H9 (cell line): ENCODE data around the gene ST14. TPM values are rescaled to one million over a fixed set of nuclear protein-coding genes. Genes with fewer than 3 reads are reported as not detected.

Experiments used
- DNase-seq: peaks from one replicate; pipeline ENCODE4 v3.0.0-alpha.2; 2017
- H2AFZ ChIP-seq: one replicate; pipeline ENCODE4 v1.6.1; 2013; ENCODE audit warnings: mild to moderate bottlenecking, low read length, control low read depth, moderate library complexity
- H2AK5ac ChIP-seq: 2 replicates; pipeline ENCODE4 v1.6.1; 2013; ENCODE audit warnings: low read length, control low read depth, mixed read lengths; ENCODE audit not compliant: insufficient read length
- H2BK120ac ChIP-seq: one replicate; pipeline ENCODE4 v1.6.1; 2013; ENCODE audit warnings: low read depth, mild to moderate bottlenecking, low read length, control low read depth, inconsistent platforms; ENCODE audit not compliant: poor library complexity, severe bottlenecking
- H2BK12ac ChIP-seq: 2 replicates; pipeline ENCODE4 v1.6.1; 2013; ENCODE audit warnings: low read length, control low read depth, mixed read lengths, low read depth; ENCODE audit not compliant: insufficient read length
- H2BK15ac ChIP-seq: 2 replicates; pipeline ENCODE4 v1.6.1; 2013; ENCODE audit warnings: low read depth, low read length, control low read depth
- H2BK20ac ChIP-seq: one replicate; pipeline ENCODE4 v1.6.1; 2013; ENCODE audit warnings: low read depth, mild to moderate bottlenecking, low read length, control low read depth, inconsistent platforms; ENCODE audit not compliant: poor library complexity, severe bottlenecking
- H2BK5ac ChIP-seq: 2 replicates; pipeline ENCODE4 v1.6.1; 2013; ENCODE audit warnings: low read length, control low read depth, mixed read lengths; ENCODE audit not compliant: insufficient read length
- H3K14ac ChIP-seq: 2 replicates; pipeline ENCODE4 v1.6.1; 2013; ENCODE audit warnings: low read length, control low read depth; ENCODE audit not compliant: insufficient read depth
- H3K18ac ChIP-seq: 2 replicates; pipeline ENCODE4 v1.6.1; 2013; ENCODE audit warnings: low read depth, mild to moderate bottlenecking, mixed read lengths, low read length, control low read depth; ENCODE audit not compliant: insufficient read length
- H3K23ac ChIP-seq: 2 replicates; pipeline ENCODE4 v1.6.1; 2013; ENCODE audit warnings: low read length, control low read depth, mixed read lengths, low read depth; ENCODE audit not compliant: insufficient read length
- H3K23me2 ChIP-seq: 2 replicates; pipeline ENCODE4 v1.6.1; 2013; ENCODE audit warnings: low read depth, mild to moderate bottlenecking, mixed read lengths, low read length, control low read depth; ENCODE audit not compliant: insufficient read length, poor library complexity, severe bottlenecking
- H3K27ac ChIP-seq: 2 replicates; pipeline ENCODE4 v1.5.1; 2013; ENCODE audit warnings: low read length, control low read depth, mixed read lengths, low read depth; ENCODE audit not compliant: insufficient read length
- H3K27me3 ChIP-seq: 2 replicates; pipeline ENCODE4 v1.6.1; 2013; ENCODE audit warnings: low read length, control low read depth, inconsistent platforms; ENCODE audit not compliant: insufficient read depth
- H3K4ac ChIP-seq: 2 replicates; pipeline ENCODE4 v1.6.1; 2013; ENCODE audit warnings: low read depth, mild to moderate bottlenecking, control low read depth, inconsistent platforms, low read length, moderate library complexity
- H3K4me1 ChIP-seq: 2 replicates; pipeline ENCODE4 v1.6.1; 2013; ENCODE audit warnings: low read length, control low read depth, inconsistent platforms; ENCODE audit not compliant: insufficient read depth
- H3K4me2 ChIP-seq: 2 replicates; pipeline ENCODE4 v1.6.1; 2013; ENCODE audit warnings: low read length, control low read depth, mixed read lengths; ENCODE audit not compliant: insufficient read length, insufficient read depth
- H3K56ac ChIP-seq: 2 replicates; pipeline ENCODE4 v1.6.1; 2013; ENCODE audit warnings: low read depth, mild to moderate bottlenecking, mixed read lengths, low read length, control low read depth; ENCODE audit not compliant: insufficient read length
- H3K79me1 ChIP-seq: 2 replicates; pipeline ENCODE4 v1.6.1; 2013; ENCODE audit warnings: low read depth, mild to moderate bottlenecking, moderate library complexity, low read length, control low read depth, inconsistent platforms; ENCODE audit not compliant: insufficient read depth, poor library complexity, severe bottlenecking
- H3K79me2 ChIP-seq: 2 replicates; pipeline ENCODE4 v1.6.1; 2013; ENCODE audit warnings: low read length, control low read depth, inconsistent platforms; ENCODE audit not compliant: insufficient read depth
- H3K9ac ChIP-seq: 2 replicates; pipeline ENCODE4 v1.6.1; 2013; ENCODE audit warnings: low read length, control low read depth, mixed read lengths; ENCODE audit not compliant: insufficient read length; ENCODE audit errors: extremely low read depth
- H3K9me3 ChIP-seq: one replicate; pipeline ENCODE4 v1.6.1; 2013; ENCODE audit warnings: low read depth, low read length, inconsistent platforms; ENCODE audit not compliant: control insufficient read depth
- H3T11ph ChIP-seq: one replicate; pipeline ENCODE4 v1.6.1; 2013; ENCODE audit warnings: mild to moderate bottlenecking, low read length, control low read depth, inconsistent platforms
- H4K20me1 ChIP-seq: one replicate; pipeline ENCODE4 v1.6.1; 2013; ENCODE audit not compliant: control insufficient read depth, insufficient read length, insufficient read depth
- H4K5ac ChIP-seq: 2 replicates; pipeline ENCODE4 v1.6.1; 2013; ENCODE audit warnings: low read depth, mild to moderate bottlenecking, mixed read lengths, low read length, control low read depth; ENCODE audit not compliant: insufficient read length
- H4K8ac ChIP-seq: replicated peaks from 2 replicates; pipeline ENCODE4 v1.6.1; 2013; ENCODE audit warnings: low read length, control low read depth, mixed read lengths, low read depth; ENCODE audit not compliant: insufficient read length
- H4K91ac ChIP-seq: 2 replicates; pipeline ENCODE4 v1.6.1; 2013; ENCODE audit warnings: low read depth, mild to moderate bottlenecking, moderate library complexity, mixed read lengths, low read length, control low read depth; ENCODE audit not compliant: insufficient read length
- H3K27ac Mint-ChIP-seq, 3 experiments: 2 replicates in 2 of 3; 3 replicates in 1 of 3; pipeline ENCODE4 v1.8.0; 2020 to 2021; ENCODE audit warnings: mixed read lengths in 3 of 3, mild to moderate bottlenecking in 1 of 3, moderate library complexity in 1 of 3
- H3K27me3 Mint-ChIP-seq: 2 replicates; pipeline ENCODE4 v1.8.0; 2021; ENCODE audit warnings: low read depth, mild to moderate bottlenecking, moderate library complexity, mixed read lengths
- H3K36me3 Mint-ChIP-seq, 3 experiments: 2 replicates in 2 of 3; 3 replicates in 1 of 3; pipeline ENCODE4 v1.8.0; 2020 to 2021; ENCODE audit warnings: low read depth in 3 of 3, mixed read lengths in 3 of 3; ENCODE audit not compliant: insufficient read depth in 1 of 3
- H3K4me1 Mint-ChIP-seq, 2 experiments: 2 replicates each; pipeline ENCODE4 v1.8.0; 2020; ENCODE audit warnings: mixed read lengths in 2 of 2
- H3K4me3 Mint-ChIP-seq, 2 experiments: 2 replicates in 1 of 2; 3 replicates in 1 of 2; pipeline ENCODE4 v1.8.0; 2020 to 2021; ENCODE audit warnings: mild to moderate bottlenecking in 2 of 2, mixed read lengths in 2 of 2, moderate library complexity in 1 of 2
- H3K9me3 Mint-ChIP-seq, 2 experiments: 2 replicates in 1 of 2; 3 replicates in 1 of 2; pipeline ENCODE4 v1.8.0; 2020; ENCODE audit warnings: mild to moderate bottlenecking in 2 of 2, mixed read lengths in 2 of 2, moderate library complexity in 1 of 2
- WGBS: extraction: QIAGEN DNeasy Blood & Tissue Kit; methylation state at CpG from one replicate; pipeline ENCODE4 v1.1.7; 2013; ENCODE audit warnings: missing lambda C conversion rate, low lambda C conversion rate, mixed read lengths; ENCODE audit not compliant: insufficient read length; ENCODE audit errors: extremely low coverage; 5-methylcytosine and 5-hydroxymethylcytosine counted together
- total RNA-seq: library from RNA; stranded (reverse); gene quantifications from 2 replicates; pipeline ENCODE4 v1.2.1, GENCODE V29; 2021
- TF ChIP-seq, protein P1 (sequence below): fragments of 200-600 bp; sonication (generic); conservative IDR thresholded peaks from 3 replicates; pipeline ENCODE4 v1.8.0; 2021; ENCODE audit warnings: antibody characterized with exemption, mild to moderate bottlenecking

ST14 gene
- total RNA-seq, 1 experiment from 2014 or later, result 22.4 TPM

- H3K23me2 ChIP-seq, result no peaks in the 10 kb centered on the region
- no peak overlapping the region for H2BK15ac ChIP-seq
- H3K27ac ChIP-seq, result no peak overlapping the region
- no peaks in the 10 kb centered on the region for H3K79me2 ChIP-seq
- H3K56ac ChIP-seq, result no peak overlapping the region
- H4K20me1 ChIP-seq, result no peaks in the 10 kb centered on the region
- no peak overlapping the region for H3T11ph ChIP-seq
- no peaks in the 10 kb centered on the region for H3K27me3 ChIP-seq
- H3K79me1 ChIP-seq, result no peaks in the 10 kb centered on the region
- no peak for DNase-seq
- H3K18ac ChIP-seq, result no peak overlapping the region
- WGBS, result no CpG with 5 or more reads among the region's 9 CpGs
- H2BK120ac ChIP-seq, result no peak overlapping the region
- no peak overlapping the region for H3K14ac ChIP-seq
- H3K4me2 ChIP-seq, result no peak overlapping the region
- no peaks in the 10 kb centered on the region for H3K27me3 Mint-ChIP-seq
- H3K23ac ChIP-seq, result no peak overlapping the region
- peaks cover 5 to 9% of the 10 kb centered on the region in 2 experiments; a peak in 4 of 5 replicates for H3K9me3 Mint-ChIP-seq
- peaks cover 73 to 96% (median 89%) of the 10 kb centered on the region in 3 experiments for H3K36me3 Mint-ChIP-seq
- no peak overlapping the region for H4K8ac ChIP-seq
- H3K27ac Mint-ChIP-seq, result no peak overlapping the region; a peak in 2 of 7 replicates
- H2BK20ac ChIP-seq, result no peak overlapping the region
- peaks cover 4% of the 10 kb centered on the region for H3K9me3 ChIP-seq
- no peaks in the 10 kb centered on the region for H3K4me1 Mint-ChIP-seq
- H2BK5ac ChIP-seq, result no peak overlapping the region
- no peak overlapping the region for H3K9ac ChIP-seq
- H2AK5ac ChIP-seq, result no peak overlapping the region
- H2AFZ ChIP-seq, result no peak overlapping the region
- no peaks in the 10 kb centered on the region for H3K4me1 ChIP-seq
- TF ChIP-seq, protein P1, sequence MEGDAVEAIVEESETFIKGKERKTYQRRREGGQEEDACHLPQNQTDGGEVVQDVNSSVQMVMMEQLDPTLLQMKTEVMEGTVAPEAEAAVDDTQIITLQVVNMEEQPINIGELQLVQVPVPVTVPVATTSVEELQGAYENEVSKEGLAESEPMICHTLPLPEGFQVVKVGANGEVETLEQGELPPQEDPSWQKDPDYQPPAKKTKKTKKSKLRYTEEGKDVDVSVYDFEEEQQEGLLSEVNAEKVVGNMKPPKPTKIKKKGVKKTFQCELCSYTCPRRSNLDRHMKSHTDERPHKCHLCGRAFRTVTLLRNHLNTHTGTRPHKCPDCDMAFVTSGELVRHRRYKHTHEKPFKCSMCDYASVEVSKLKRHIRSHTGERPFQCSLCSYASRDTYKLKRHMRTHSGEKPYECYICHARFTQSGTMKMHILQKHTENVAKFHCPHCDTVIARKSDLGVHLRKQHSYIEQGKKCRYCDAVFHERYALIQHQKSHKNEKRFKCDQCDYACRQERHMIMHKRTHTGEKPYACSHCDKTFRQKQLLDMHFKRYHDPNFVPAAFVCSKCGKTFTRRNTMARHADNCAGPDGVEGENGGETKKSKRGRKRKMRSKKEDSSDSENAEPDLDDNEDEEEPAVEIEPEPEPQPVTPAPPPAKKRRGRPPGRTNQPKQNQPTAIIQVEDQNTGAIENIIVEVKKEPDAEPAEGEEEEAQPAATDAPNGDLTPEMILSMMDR, result no peak
- H4K5ac ChIP-seq, result no peak overlapping the region
- H3K4ac ChIP-seq, result no peak overlapping the region
- H3K4me3 Mint-ChIP-seq, result no peak overlapping the region
- no peak overlapping the region for H4K91ac ChIP-seq
- no peak overlapping the region for H2BK12ac ChIP-seq
Observed at GRCh38 chr11:130137999-130138398, 21.6 kb upstream of the ST14 start.
